B cell (primary cell): Measurements from ENCODE around the gene SLIT3.

Experiments used
- CTCF ChIP-seq: fragments of 200-600 bp; IDR thresholded peaks from one replicate; pipeline ENCODE4 v1.8.0; 2022; ENCODE audit warnings: antibody characterized with exemption, mild to moderate bottlenecking
- EZH2 ChIP-seq: IDR thresholded peaks from 2 replicates; pipeline ENCODE4 v1.6.1; 2012; ENCODE audit warnings: borderline replicate concordance, low read depth, mild to moderate bottlenecking, moderate library complexity, low read length; ENCODE audit not compliant: insufficient read depth, poor library complexity, severe bottlenecking

- TF ChIP-seq CTCF (no peak), EZH2 (no peak)
Observed at GRCh38 chr5:169150108-169150507, 150.8 kb downstream of the SLIT3 start.
